CD4-positive, CD25-positive, alpha-beta regulatory T cell (primary cell): Measurements from ENCODE around the gene DEPDC7. TPM values are rescaled to one million over a fixed set of nuclear protein-coding genes. Genes with fewer than 3 reads are reported as not detected.

Experiments used
- ATAC-seq, 2 donors: fragments of 150-1000 bp; cut with Tn5 transposase; one replicate each; pipeline ENCODE4 v1.10.0; 2021; ENCODE audit warnings: low read depth in 2 of 2, moderate number of reproducible peaks in 2 of 2, moderate library complexity in 1 of 2
- DNase-seq, 3 donors: peaks; one replicate each; pipeline versions ENCODE4 v3.0.0 to v3.0.0-alpha.2; 2012 to 2022; ENCODE audit warnings: mixed read lengths in 1 of 3
- H3K27ac ChIP-seq: one replicate; pipeline ENCODE4 v1.7.0; 2013; ENCODE audit warnings: mild to moderate bottlenecking, low read length; ENCODE audit not compliant: insufficient read depth, poor library complexity, severe bottlenecking
- H3K27me3 ChIP-seq: one replicate; pipeline ENCODE4 v1.7.0; 2013; ENCODE audit warnings: low read length; ENCODE audit not compliant: control insufficient read depth, insufficient read depth
- H3K36me3 ChIP-seq: one replicate; pipeline ENCODE4 v1.7.0; 2013; ENCODE audit warnings: mild to moderate bottlenecking, low read length, moderate library complexity; ENCODE audit not compliant: control insufficient read depth, insufficient read depth
- H3K4me1 ChIP-seq: 2 replicates; pipeline ENCODE4 v1.7.0; 2013; ENCODE audit warnings: mild to moderate bottlenecking, low read length; ENCODE audit not compliant: insufficient read depth, control insufficient read depth, poor library complexity, severe bottlenecking
- H3K4me3 ChIP-seq: one replicate; pipeline ENCODE4 v1.7.0; 2013; ENCODE audit warnings: low read depth, mild to moderate bottlenecking, low read length, moderate library complexity
- H3K9me3 ChIP-seq, 2 experiments: 1 replicate in 1 of 2; 2 replicates in 1 of 2; pipeline ENCODE4 v1.7.0; 2013; ENCODE audit warnings: low read length in 2 of 2, mild to moderate bottlenecking in 1 of 2, moderate library complexity in 1 of 2; ENCODE audit not compliant: control insufficient read depth in 2 of 2
- H3K27ac Mint-ChIP-seq, 3 donors: one replicate each; pipeline ENCODE4 v1.8.0; 2020 to 2022; ENCODE audit warnings: mild to moderate bottlenecking in 3 of 3, mixed read lengths in 3 of 3, moderate library complexity in 2 of 3
- H3K27me3 Mint-ChIP-seq: one replicate; pipeline ENCODE4 v1.8.0; 2022; ENCODE audit warnings: mild to moderate bottlenecking, mixed read lengths
- H3K36me3 Mint-ChIP-seq: one replicate; pipeline ENCODE4 v1.8.0; 2020; ENCODE audit warnings: mixed read lengths
- H3K4me1 Mint-ChIP-seq, 4 donors: one replicate each; pipeline ENCODE4 v1.8.0; 2020 to 2022; ENCODE audit warnings: mixed read lengths in 4 of 4, mild to moderate bottlenecking in 1 of 4
- H3K4me3 Mint-ChIP-seq, 4 donors: one replicate each; pipeline ENCODE4 v1.8.0; 2020 to 2022; ENCODE audit warnings: mild to moderate bottlenecking in 4 of 4, mixed read lengths in 4 of 4, moderate library complexity in 3 of 4
- H3K9me3 Mint-ChIP-seq, 7 donors: one replicate each; pipeline ENCODE4 v1.8.0; 2020 to 2022; ENCODE audit warnings: mixed read lengths in 7 of 7, mild to moderate bottlenecking in 3 of 7, moderate library complexity in 2 of 7
- polyA plus RNA-seq, 4 donors: library from polyadenylated mRNA; unstranded; fragments of 300-500 nt; fragmentation: Illumina TruSeq; gene quantifications; one replicate each; pipeline ENCODE4 v1.2.3, GENCODE V29; 2021
- total RNA-seq: library from RNA; stranded (reverse); gene quantifications from one replicate; pipeline ENCODE4 v1.2.3, GENCODE V29; 2022

The DEPDC7 gene
- total and polyA plus RNA-seq, 5 donors from 2014 or later = 0.60 to 1.5 (median 0.75) TPM

- peaks cover 69% of the 10 kb centered on the region for H3K36me3 ChIP-seq
- Mint-ChIP-seq H3K27ac (peak overlapping the region in 1 of 3 donors; percentile 6), H3K27me3 (no peaks in the 10 kb centered on the region), H3K9me3 (no peaks in the 10 kb centered on the region), H3K4me3 (no peak overlapping the region), H3K4me1 (peaks cover 6 to 28% (median 17%) of the 10 kb centered on the region in 4 donors), H3K36me3 (peaks cover 43% of the 10 kb centered on the region)
- H3K9me3 ChIP-seq = no peaks in the 10 kb centered on the region
- ATAC-seq (no peak), DNase-seq (no peak)
- H3K27me3 ChIP-seq = no peaks in the 10 kb centered on the region
- H3K4me3 ChIP-seq = no peak overlapping the region
- H3K4me1 ChIP-seq = no peaks in the 10 kb centered on the region
- H3K27ac ChIP-seq = no peak overlapping the region
These were observed 46.5 kb downstream of the DEPDC7 start for GRCh38 chr11:33062137-33062536.

DNA sequence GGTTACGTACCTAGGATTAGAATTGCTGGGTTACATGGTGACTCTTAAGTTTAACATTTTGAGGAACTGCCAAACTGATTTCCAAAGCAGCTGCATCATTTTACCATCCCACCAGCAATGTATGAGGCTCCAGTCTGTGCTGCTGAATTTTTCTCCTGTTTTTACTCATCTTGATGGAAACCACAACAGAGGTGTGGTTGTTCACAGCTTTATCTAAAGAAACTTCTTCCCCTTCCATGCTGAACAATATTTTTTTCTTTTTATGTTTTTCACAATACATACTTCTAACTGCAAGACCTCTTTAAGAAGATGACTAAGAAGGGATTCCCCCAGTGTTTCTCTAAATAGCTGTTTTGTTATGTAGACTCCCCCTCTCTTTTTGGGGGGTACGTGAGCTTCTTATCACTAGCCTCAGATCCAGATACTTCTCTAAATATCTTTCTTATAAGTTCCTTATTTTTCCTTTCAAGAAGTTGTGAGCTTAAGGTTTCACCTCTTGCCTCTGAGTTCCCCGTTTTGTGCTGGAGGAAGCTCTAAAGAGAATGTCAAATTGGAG lies 47.7 kb downstream of the DEPDC7 start:
- H3K36me3 ChIP-seq = peaks cover 60% of the 10 kb centered on the region
- no peak overlapping the region for H3K4me3 ChIP-seq
- Mint-ChIP-seq H3K4me3 (no peak overlapping the region), H3K36me3 (peaks cover 43% of the 10 kb centered on the region), H3K9me3 (no peaks in the 10 kb centered on the region), H3K4me1 (peaks cover 6 to 28% (median 17%) of the 10 kb centered on the region in 4 donors), H3K27ac (peak overlapping the region; percentile 20 to 91 (median 60)), H3K27me3 (no peaks in the 10 kb centered on the region)
- peak in 1 of 3 donors; percentile 32 for DNase-seq
- H3K4me1 ChIP-seq = no peaks in the 10 kb centered on the region
- H3K27ac ChIP-seq = no peak overlapping the region
- H3K9me3 ChIP-seq = no peaks in the 10 kb centered on the region
- no peaks in the 10 kb centered on the region for H3K27me3 ChIP-seq
- ATAC-seq = no peak

GRCh38 chr11:33064033-33064825 lies 48.6 kb downstream of the DEPDC7 start:
- DNase-seq (no peak), ATAC-seq (no peak)
- Histone ChIP-seq H3K4me3 (no peak overlapping the region), H3K36me3 (peaks cover 60% of the 10 kb centered on the region), H3K27ac (no peak overlapping the region), H3K9me3 (no peaks in the 10 kb centered on the region), H3K4me1 (no peaks in the 10 kb centered on the region), H3K27me3 (no peaks in the 10 kb centered on the region)
- peak overlapping the region in 2 of 3 donors; percentile 66 to 91 for H3K27ac Mint-ChIP-seq
- H3K4me1 Mint-ChIP-seq = peaks cover 6 to 28% (median 17%) of the 10 kb centered on the region in 4 donors
- no peak overlapping the region for H3K4me3 Mint-ChIP-seq
- H3K36me3 Mint-ChIP-seq = peaks cover 37% of the 10 kb centered on the region
- no peaks in the 10 kb centered on the region for H3K9me3 Mint-ChIP-seq
- no peaks in the 10 kb centered on the region for H3K27me3 Mint-ChIP-seq

GRCh38 chr11:33064866-33065265 lies 49.2 kb downstream of the DEPDC7 start:
- Histone ChIP-seq H3K4me3 (no peak overlapping the region), H3K27ac (no peak overlapping the region), H3K4me1 (no peaks in the 10 kb centered on the region), H3K36me3 (peaks cover 59% of the 10 kb centered on the region), H3K9me3 (no peaks in the 10 kb centered on the region), H3K27me3 (no peaks in the 10 kb centered on the region)
- H3K4me1 Mint-ChIP-seq = peaks cover 6 to 26% (median 13%) of the 10 kb centered on the region in 4 donors
- no peaks in the 10 kb centered on the region for H3K9me3 Mint-ChIP-seq
- H3K4me3 Mint-ChIP-seq = no peak overlapping the region
- DNase-seq (no peak), ATAC-seq (no peak)
- peak overlapping the region in 1 of 3 donors; percentile 66 for H3K27ac Mint-ChIP-seq
- peaks cover 34% of the 10 kb centered on the region for H3K36me3 Mint-ChIP-seq
- H3K27me3 Mint-ChIP-seq = no peaks in the 10 kb centered on the region

- Mint-ChIP-seq H3K4me3 (no peak overlapping the region), H3K9me3 (no peaks in the 10 kb centered on the region), H3K27me3 (no peaks in the 10 kb centered on the region), H3K36me3 (peaks cover 32% of the 10 kb centered on the region), H3K4me1 (peaks cover 6 to 26% (median 13%) of the 10 kb centered on the region in 4 donors), H3K27ac (peak overlapping the region in 1 of 3 donors; percentile 39)
- H3K9me3 ChIP-seq = no peaks in the 10 kb centered on the region
- H3K27ac ChIP-seq = no peak overlapping the region
- no peaks in the 10 kb centered on the region for H3K27me3 ChIP-seq
- H3K4me1 ChIP-seq = no peaks in the 10 kb centered on the region
- no peak overlapping the region for H3K4me3 ChIP-seq
- peak; percentile 51 to 77 (median 75) for DNase-seq
- ATAC-seq = peak; percentile 73 to 89
- peaks cover 51% of the 10 kb centered on the region for H3K36me3 ChIP-seq
These were observed 49.9 kb downstream of the DEPDC7 start for GRCh38 chr11:33065445-33066178.

DNA sequence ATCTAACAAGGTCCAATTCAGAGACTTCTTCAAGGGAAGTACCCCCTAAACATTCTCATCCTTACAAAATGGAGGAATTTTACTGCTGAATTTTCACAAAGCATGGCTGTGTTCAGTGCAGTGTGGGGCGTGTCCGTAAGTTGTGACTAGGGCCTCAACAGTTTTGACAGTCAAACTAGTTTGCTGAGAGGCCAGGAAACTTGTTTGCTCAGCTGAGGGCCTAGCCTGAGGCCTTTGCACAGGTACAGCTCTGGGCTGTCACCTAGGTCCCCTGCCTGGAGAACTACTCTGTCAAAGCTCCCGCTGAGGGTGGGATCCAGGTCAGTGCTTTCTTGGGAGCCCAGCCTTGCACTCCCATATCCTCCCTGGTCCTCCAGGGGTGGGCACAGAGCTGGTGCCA lies 51.6 kb downstream of the DEPDC7 start:
- Histone ChIP-seq H3K4me3 (no peak overlapping the region), H3K4me1 (no peaks in the 10 kb centered on the region), H3K36me3 (peaks cover 53% of the 10 kb centered on the region), H3K9me3 (no peaks in the 10 kb centered on the region), H3K27me3 (no peaks in the 10 kb centered on the region), H3K27ac (no peak overlapping the region)
- Mint-ChIP-seq H3K4me3 (no peak overlapping the region), H3K27ac (no peak overlapping the region), H3K4me1 (peaks cover 6 to 26% (median 13%) of the 10 kb centered on the region in 4 donors), H3K36me3 (peaks cover 37% of the 10 kb centered on the region), H3K27me3 (no peaks in the 10 kb centered on the region), H3K9me3 (no peaks in the 10 kb centered on the region)
- DNase-seq (no peak), ATAC-seq (no peak)

DNA sequence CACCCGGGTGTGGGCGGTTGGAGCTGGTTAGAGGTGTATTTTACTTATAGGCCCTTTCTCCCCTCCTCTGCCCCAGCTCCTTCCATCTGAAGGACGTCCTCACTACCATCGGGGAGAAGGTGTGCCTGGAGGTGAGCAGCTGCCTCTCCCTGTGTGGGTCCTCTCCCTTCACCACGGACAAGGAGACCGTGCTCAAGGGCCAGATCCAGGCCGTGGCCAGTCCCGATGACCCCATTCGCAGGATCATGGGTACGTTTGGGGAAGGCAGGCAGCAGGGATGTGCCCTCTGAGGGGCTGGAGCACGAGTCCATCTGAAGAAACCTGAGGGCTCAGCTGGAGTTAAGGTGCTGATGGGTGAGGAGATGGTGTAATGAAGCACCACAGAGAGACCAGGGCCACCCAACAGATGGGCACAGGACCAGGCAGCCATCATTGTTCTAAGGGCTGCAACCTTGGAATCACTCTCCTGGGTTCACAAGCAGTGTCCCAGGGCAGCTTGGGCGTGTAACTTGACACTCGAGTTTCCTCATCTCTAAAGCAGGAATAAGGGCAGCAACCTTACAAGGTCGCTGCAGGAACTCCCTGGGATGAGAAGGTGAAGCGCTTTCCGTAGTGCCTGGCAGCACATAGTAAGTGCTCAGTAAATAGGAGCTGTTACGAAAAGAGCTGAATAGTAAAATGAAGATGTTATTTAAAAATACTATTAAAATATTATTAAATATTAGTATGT lies 53.1 kb downstream of the DEPDC7 start:
- Histone ChIP-seq H3K27ac (no peak overlapping the region), H3K36me3 (peaks cover 55% of the 10 kb centered on the region), H3K4me3 (no peak overlapping the region), H3K4me1 (no peaks in the 10 kb centered on the region), H3K9me3 (no peaks in the 10 kb centered on the region), H3K27me3 (no peaks in the 10 kb centered on the region)
- no peak overlapping the region for H3K4me3 Mint-ChIP-seq
- peaks cover 0 to 16% (median 4%) of the 10 kb centered on the region in 4 donors for H3K4me1 Mint-ChIP-seq
- DNase-seq = no peak
- ATAC-seq = no peak
- H3K9me3 Mint-ChIP-seq = no peaks in the 10 kb centered on the region
- no peak overlapping the region for H3K27ac Mint-ChIP-seq
- peaks cover 40% of the 10 kb centered on the region for H3K36me3 Mint-ChIP-seq
- no peaks in the 10 kb centered on the region for H3K27me3 Mint-ChIP-seq
